Ovary (tissue), 9 donors: ENCODE measurements around the gene ZFC3H1. TPM values are rescaled to one million over a fixed set of nuclear protein-coding genes. Genes with fewer than 3 reads are reported as not detected.

Experiments used
- DNase-seq, 5 donors: peaks; one replicate each; pipeline ENCODE4 v3.0.0-alpha.2; 2019 to 2020
- H3K27ac ChIP-seq, 2 donors: fragments of 200-600 bp; one replicate each; pipeline versions ENCODE4 v1.5.1 to v1.8.0; 2019 to 2022
- H3K27me3 ChIP-seq: fragments of 200-600 bp; one replicate; pipeline ENCODE4 v1.8.0; 2022
- H3K36me3 ChIP-seq: fragments of 200-600 bp; sonication (generic); one replicate; pipeline ENCODE4 v1.5.1; 2019
- H3K4me1 ChIP-seq: one replicate; pipeline ENCODE4 v1.8.1; 2013; ENCODE audit warnings: mild to moderate bottlenecking, moderate library complexity; ENCODE audit not compliant: insufficient read depth
- H3K4me3 ChIP-seq: fragments of 200-600 bp; sonication (generic); one replicate; pipeline ENCODE4 v1.5.1; 2017
- H3K9me3 ChIP-seq, 2 donors: fragments of 200-600 bp in 1 of 2; sonication (generic) in 1 of 2; one replicate each; pipeline versions ENCODE4 v1.5.1 to v1.8.1; 2013 to 2019; ENCODE audit warnings: mild to moderate bottlenecking in 1 of 2, moderate library complexity in 1 of 2
- CTCF ChIP-seq, 3 donors: fragments of 450-650 bp in 2 of 3; fragments of 200-600 bp in 1 of 3; IDR thresholded peaks; one replicate each; pipeline versions ENCODE4 v1.5.1 to v1.8.0; 2016 to 2022; ENCODE audit warnings: antibody characterized with exemption in 3 of 3, mild to moderate bottlenecking in 1 of 3
- EP300 ChIP-seq: sonication (generic); formaldehyde crosslinking; IDR thresholded peaks from one replicate; pipeline ENCODE4 v1.6.1; 2017; ENCODE audit warnings: antibody characterized with exemption
- POLR2A ChIP-seq: fragments of 450-650 bp; IDR thresholded peaks from one replicate; pipeline ENCODE4 v1.6.1; 2017; ENCODE audit warnings: antibody characterized with exemption, mild to moderate bottlenecking, moderate library complexity
- WGBS, 3 donors: extraction: QIAGEN DNeasy Blood & Tissue Kit in 1 of 3; methylation state at CpG; one replicate each; pipeline versions ENCODE4 v1.1.5 to v1.1.7; 2013 to 2017; 5-methylcytosine and 5-hydroxymethylcytosine counted together
- intact Hi-C, 4 donors: fragments of 100-400 bp; cut with DNase I; formaldehyde crosslinking; loops; one replicate each; pipeline versions ENCODE4 v1.11.0 to v1.15.1; 2022 to 2023
- polyA plus RNA-seq, 2 donors: library from polyadenylated mRNA; stranded (reverse); fragments of 200-250 nt in 1 of 2; fragments of 350-450 nt in 1 of 2; fragmentation: Illumina TruSeq in 1 of 2; extraction: RNeasy Lipid Tissue Mini Kit (QIAGEN cat#74804) in 1 of 2; gene quantifications; one replicate each; pipeline ENCODE4 v1.2.3, GENCODE V29; 2013 to 2014
- total RNA-seq, 7 donors: library from RNA; depleted of rRNA in 2 of 7; stranded (reverse); fragments of >200 nt in 2 of 7; fragmentation: NEBNext Ultra II Directional in 3 of 7; extraction: Animal tissue kit (Norgen Biotek cat#: 25700) in 3 of 7; gene quantifications; one replicate each; pipeline versions ENCODE4 v1.1.0 to v1.2.4, GENCODE V29; 2016 to 2023
- donor health status: DM: no; HTN: no; CAD: no; lungs with moderate emphysema.
- donor health status: DM: no; HTN: no; CAD: no.
- donor health status: Bipolar disorder and iron deficiency.
- donor health status: DM: yes; HTN: yes; CAD: no.
- donor health status: DM: no; HTN: no; CAD: no.
- donor health status: DM: yes; HTN: yes; CAD: no.

Gene ZFC3H1
- total and polyA plus RNA-seq, 9 donors = 17.5 to 51.0 (median 42.3) TPM

DNA sequence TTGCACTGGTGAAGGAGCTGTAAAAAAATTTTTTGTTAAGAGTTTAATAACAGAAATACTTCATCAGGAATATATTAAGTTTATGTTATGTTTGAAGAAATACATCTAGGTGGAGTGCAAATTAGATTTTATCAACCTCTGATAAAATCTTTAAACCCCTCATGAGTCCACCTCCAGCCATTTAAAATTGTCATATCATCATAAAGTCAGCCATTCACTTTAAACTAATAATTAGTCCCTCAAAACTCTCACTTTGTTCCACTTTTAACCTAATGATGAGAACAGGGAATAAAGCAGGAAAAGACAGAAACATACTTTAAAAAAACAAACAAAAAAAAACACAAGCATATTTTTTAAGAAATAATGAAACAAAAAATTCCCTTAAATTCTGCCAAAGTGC lies 25.1 kb downstream of the ZFC3H1 start:
- no peak for DNase-seq
- H3K4me3 ChIP-seq = no peak overlapping the region
- H3K36me3 ChIP-seq = no peaks in the 10 kb centered on the region
- no peaks in the 10 kb centered on the region for H3K9me3 ChIP-seq
- H3K27ac ChIP-seq = no peak overlapping the region
- TF ChIP-seq POLR2A (no peak), CTCF (IDR thresholded peaks at IDR 0.05) (no peak), EP300 (no peak)
- no peaks in the 10 kb centered on the region for H3K27me3 ChIP-seq
- intact Hi-C loops = no loop called here
- no peaks in the 10 kb centered on the region for H3K4me1 ChIP-seq

GRCh38 chr12:71636704-71637115 lies 26.9 kb downstream of the ZFC3H1 start:
- no peak overlapping the region for H3K4me3 ChIP-seq
- intact Hi-C loops = no loop called here
- H3K27ac ChIP-seq = no peak overlapping the region
- no peaks in the 10 kb centered on the region for H3K27me3 ChIP-seq
- TF ChIP-seq CTCF (IDR thresholded peaks at IDR 0.05) (peak; percentile 13 to 42 (median 25)), EP300 (no peak)
- no peaks in the 10 kb centered on the region for H3K36me3 ChIP-seq
- no peaks in the 10 kb centered on the region for H3K9me3 ChIP-seq
- no peaks in the 10 kb centered on the region for H3K4me1 ChIP-seq
- WGBS, 3 donors = 28 to 33% (median 31%) methylated on average over 3 of the region's 3 CpGs
- DNase-seq = no peak

GRCh38 chr12:71627438-71628002 lies 36.1 kb downstream of the ZFC3H1 start:
- Histone ChIP-seq H3K4me1 (peaks cover 2% of the 10 kb centered on the region), H3K27me3 (no peaks in the 10 kb centered on the region), H3K9me3 (no peaks in the 10 kb centered on the region), H3K4me3 (no peak overlapping the region), H3K36me3 (no peaks in the 10 kb centered on the region), H3K27ac (no peak overlapping the region)
- intact Hi-C loops = no loop called here
- DNase-seq = no peak
- TF ChIP-seq EP300 (no peak), POLR2A (no peak), CTCF (IDR thresholded peaks at IDR 0.05) (no peak)
- 86 to 96% (median 92%) methylated on average over 2 of the region's 2 CpGs for WGBS, 3 donors

DNA sequence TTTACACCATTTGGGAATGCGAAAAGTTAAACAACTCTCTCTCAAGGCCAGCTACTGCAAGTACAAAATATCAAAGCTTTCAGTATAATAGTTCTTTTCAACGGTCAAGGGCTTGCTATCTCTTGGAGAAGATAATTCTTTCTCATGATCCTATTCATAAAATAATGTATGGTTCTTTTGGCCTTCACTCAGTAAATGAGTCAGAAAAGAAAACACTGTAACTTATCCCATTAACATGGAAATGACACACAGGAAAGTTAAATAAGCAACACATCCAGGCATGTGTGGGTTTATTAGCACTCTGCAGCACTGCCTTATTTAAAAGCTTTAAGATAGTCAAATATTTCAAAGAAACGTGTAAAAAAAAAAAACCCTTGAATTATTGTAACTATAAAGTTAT lies 36.9 kb downstream of the ZFC3H1 start:
- Histone ChIP-seq H3K4me1 (peaks cover 2% of the 10 kb centered on the region), H3K36me3 (no peaks in the 10 kb centered on the region), H3K27ac (no peak overlapping the region), H3K4me3 (no peak overlapping the region), H3K27me3 (no peaks in the 10 kb centered on the region), H3K9me3 (no peaks in the 10 kb centered on the region)
- no peak for TF ChIP-seq CTCF (IDR thresholded peaks at IDR 0.05)
- TF ChIP-seq EP300 = no peak
- TF ChIP-seq POLR2A = no peak
- intact Hi-C loops = no loop called here
- DNase-seq = no peak
- WGBS, 3 donors = 4 to 11% (median 5%) methylated on average over 3 of the region's 3 CpGs
